Measurements from ENCODE around the gene LMX1A. TPM values are rescaled to one million over a fixed set of nuclear protein-coding genes. Genes with fewer than 3 reads are reported as not detected.
A peak's percentile ranks its signal among the peaks of the same experiment; 100 is the strongest.

LMX1A gene
- total RNA-seq, 1 donor from 2014 or later: not detected

- no peak for DNase-seq
- Mint-ChIP-seq H3K27ac (ENCODE audit: unreplicated experiment) (no peak overlapping the region), H3K27me3 (ENCODE audit: unreplicated experiment) (peaks cover 5% of the 10 kb centered on the region), H3K4me1 (ENCODE audit: low read depth, unreplicated experiment) (peaks cover 18% of the 10 kb centered on the region), H3K36me3 (ENCODE audit: unreplicated experiment) (no peaks in the 10 kb centered on the region), H3K9me3 (ENCODE audit: unreplicated experiment) (peaks cover 6% of the 10 kb centered on the region), H3K4me3 (ENCODE audit: unreplicated experiment) (no peak overlapping the region)
- TF ChIP-seq CTCF (IDR thresholded peaks at IDR 0.05; ENCODE audit: partially characterized antibody, unreplicated experiment): no peak
Measured at GRCh38 chr1:165253818-165254254, 102.7 kb downstream of the LMX1A start.

- H3K36me3 Mint-ChIP-seq (ENCODE audit: unreplicated experiment): no peaks in the 10 kb centered on the region
- no peaks in the 10 kb centered on the region for H3K27me3 Mint-ChIP-seq (ENCODE audit: unreplicated experiment)
- H3K27ac Mint-ChIP-seq (ENCODE audit: unreplicated experiment): no peak overlapping the region
- no peak for DNase-seq
- H3K4me3 Mint-ChIP-seq (ENCODE audit: unreplicated experiment): no peak overlapping the region
- peaks cover 8% of the 10 kb centered on the region for H3K4me1 Mint-ChIP-seq (ENCODE audit: low read depth, unreplicated experiment)
- TF ChIP-seq CTCF (IDR thresholded peaks at IDR 0.05; ENCODE audit: partially characterized antibody, unreplicated experiment): no peak
- H3K9me3 Mint-ChIP-seq (ENCODE audit: unreplicated experiment): peaks cover 3% of the 10 kb centered on the region
Measured at GRCh38 chr1:165248969-165249571, 107.4 kb downstream of the LMX1A start.

GRCh38 chr1:165241952-165242351, 114.6 kb downstream of the LMX1A start:
- H3K4me3 Mint-ChIP-seq (ENCODE audit: unreplicated experiment): no peak overlapping the region
- peaks cover 5% of the 10 kb centered on the region for H3K27me3 Mint-ChIP-seq (ENCODE audit: unreplicated experiment)
- peaks cover 12% of the 10 kb centered on the region for H3K4me1 Mint-ChIP-seq (ENCODE audit: low read depth, unreplicated experiment)
- no peak for DNase-seq
- H3K27ac Mint-ChIP-seq (ENCODE audit: unreplicated experiment): no peak overlapping the region
- no peaks in the 10 kb centered on the region for H3K36me3 Mint-ChIP-seq (ENCODE audit: unreplicated experiment)
- TF ChIP-seq CTCF (IDR thresholded peaks at IDR 0.05; ENCODE audit: partially characterized antibody, unreplicated experiment): no peak
- no peaks in the 10 kb centered on the region for H3K9me3 Mint-ChIP-seq (ENCODE audit: unreplicated experiment)

GRCh38 chr1:165241321-165241720, 115.2 kb downstream of the LMX1A start:
- Mint-ChIP-seq H3K4me1 (ENCODE audit: low read depth, unreplicated experiment) (peaks cover 8% of the 10 kb centered on the region), H3K9me3 (ENCODE audit: unreplicated experiment) (peaks cover under 1% of the 10 kb centered on the region), H3K27me3 (ENCODE audit: unreplicated experiment) (peaks cover 6% of the 10 kb centered on the region), H3K36me3 (ENCODE audit: unreplicated experiment) (no peaks in the 10 kb centered on the region), H3K4me3 (ENCODE audit: unreplicated experiment) (no peak overlapping the region), H3K27ac (ENCODE audit: unreplicated experiment) (no peak overlapping the region)
- no peak for DNase-seq
- no peak for TF ChIP-seq CTCF (IDR thresholded peaks at IDR 0.05; ENCODE audit: partially characterized antibody, unreplicated experiment)

GRCh38 chr1:165240492-165240891, 116.0 kb downstream of the LMX1A start:
- Mint-ChIP-seq H3K27ac (ENCODE audit: unreplicated experiment) (peak overlapping the region; percentile 75), H3K36me3 (ENCODE audit: unreplicated experiment) (no peaks in the 10 kb centered on the region), H3K4me1 (ENCODE audit: low read depth, unreplicated experiment) (peaks cover 12% of the 10 kb centered on the region), H3K4me3 (ENCODE audit: unreplicated experiment) (no peak overlapping the region), H3K27me3 (ENCODE audit: unreplicated experiment) (peaks cover 8% of the 10 kb centered on the region), H3K9me3 (ENCODE audit: unreplicated experiment) (peaks cover 4% of the 10 kb centered on the region)
- TF ChIP-seq CTCF (IDR thresholded peaks at IDR 0.05; ENCODE audit: partially characterized antibody, unreplicated experiment): no peak
- no peak for DNase-seq

All from glutamatergic neuron (in vitro differentiated cells).